NCI-H1092 treated with DMSO at 0.1 percent for 48 hours (cell line): ENCODE results near the gene SIDT2.
"Not testable (repeated sequence)": the region's sequence is repeated elsewhere in the genome, so short reads cannot be mapped to it uniquely, and the experiment has no call there.

Experiments
- DNase-seq: peaks from one replicate; lab custom pipeline; 2025; lab: John Stamatoyannopoulos, UW

Gene SIDT2

DNA sequence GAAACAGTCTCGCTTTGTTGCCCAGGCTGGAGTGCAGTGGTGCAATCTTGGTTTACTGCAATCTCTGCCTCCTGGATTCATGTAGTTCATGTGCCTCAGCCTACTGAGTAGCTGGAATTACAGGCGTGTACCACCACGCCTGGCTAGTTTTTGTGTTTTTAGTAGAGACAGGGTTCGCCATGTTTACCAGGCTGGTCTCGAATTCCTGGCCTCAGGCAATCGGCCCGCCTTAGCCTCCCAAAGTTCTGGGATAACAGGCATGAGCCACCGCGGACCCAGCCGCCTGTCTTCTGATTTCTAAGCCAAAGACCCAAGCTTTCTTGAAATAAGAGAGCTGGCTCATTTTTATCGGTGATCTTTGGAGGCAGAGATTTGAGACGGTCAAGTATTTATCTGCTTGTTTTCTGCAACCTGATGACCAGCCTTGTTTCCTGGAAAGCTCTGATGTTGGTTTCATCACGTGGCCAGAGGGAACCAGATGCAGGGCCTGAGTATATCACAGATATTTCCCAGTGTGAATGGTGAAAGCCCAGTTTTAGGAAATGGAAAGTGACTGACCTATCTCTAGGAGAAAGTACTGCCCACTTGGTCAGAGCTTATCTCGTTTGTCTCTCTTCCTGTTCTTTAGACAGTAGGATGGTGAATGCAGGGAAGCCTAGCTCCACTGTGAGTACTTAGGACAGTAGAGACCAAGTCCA is 5.7 kb upstream of the SIDT2 start:
- no peak for DNase-seq

- no peak for DNase-seq
These were observed 3.4 kb upstream of the SIDT2 start for GRCh38 chr11:117175104-117175503.

DNA sequence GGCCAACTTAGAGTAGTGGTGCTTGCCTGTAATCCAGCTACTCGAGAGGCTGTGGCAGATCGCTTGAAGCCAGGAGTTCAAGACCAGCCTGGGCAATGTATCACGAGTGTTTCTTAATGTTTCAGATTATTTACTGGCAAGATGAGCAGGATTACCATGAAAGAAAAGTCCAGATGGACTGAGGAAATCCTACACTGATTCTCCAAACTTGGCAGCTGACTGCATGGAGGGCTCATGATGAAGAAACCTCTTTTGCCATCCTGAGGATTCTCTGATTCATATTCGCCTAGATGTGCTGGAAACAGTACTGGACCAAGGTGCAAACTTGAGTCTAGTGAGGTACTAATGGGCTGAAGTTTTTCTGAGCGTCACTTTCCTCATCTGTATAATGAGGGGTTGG is 2.8 kb upstream of the SIDT2 start:
- DNase-seq: no peak

DNA sequence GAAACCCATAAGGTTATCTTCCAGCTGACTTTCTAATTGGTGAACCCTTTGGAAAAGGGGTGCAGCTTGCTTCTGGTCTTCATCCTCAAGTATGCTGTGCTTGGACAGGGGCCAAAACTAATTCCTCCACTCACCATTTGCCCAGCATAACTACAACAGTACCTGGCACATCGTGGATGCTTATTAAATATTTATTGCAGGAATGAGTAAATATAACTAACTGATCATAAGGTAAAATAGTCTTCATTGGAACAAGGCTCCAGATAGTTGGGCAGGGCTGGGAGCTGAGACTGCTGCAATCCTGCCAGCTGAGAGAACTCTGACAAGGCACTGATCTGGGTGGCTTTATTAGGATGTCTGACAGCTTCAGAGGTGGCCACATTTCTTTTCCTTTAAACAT is 2.4 kb upstream of the SIDT2 start:
- no peak for DNase-seq

- no peak for DNase-seq
These were observed 871 bp upstream of the SIDT2 start for GRCh38 chr11:117177534-117178209.

DNA sequence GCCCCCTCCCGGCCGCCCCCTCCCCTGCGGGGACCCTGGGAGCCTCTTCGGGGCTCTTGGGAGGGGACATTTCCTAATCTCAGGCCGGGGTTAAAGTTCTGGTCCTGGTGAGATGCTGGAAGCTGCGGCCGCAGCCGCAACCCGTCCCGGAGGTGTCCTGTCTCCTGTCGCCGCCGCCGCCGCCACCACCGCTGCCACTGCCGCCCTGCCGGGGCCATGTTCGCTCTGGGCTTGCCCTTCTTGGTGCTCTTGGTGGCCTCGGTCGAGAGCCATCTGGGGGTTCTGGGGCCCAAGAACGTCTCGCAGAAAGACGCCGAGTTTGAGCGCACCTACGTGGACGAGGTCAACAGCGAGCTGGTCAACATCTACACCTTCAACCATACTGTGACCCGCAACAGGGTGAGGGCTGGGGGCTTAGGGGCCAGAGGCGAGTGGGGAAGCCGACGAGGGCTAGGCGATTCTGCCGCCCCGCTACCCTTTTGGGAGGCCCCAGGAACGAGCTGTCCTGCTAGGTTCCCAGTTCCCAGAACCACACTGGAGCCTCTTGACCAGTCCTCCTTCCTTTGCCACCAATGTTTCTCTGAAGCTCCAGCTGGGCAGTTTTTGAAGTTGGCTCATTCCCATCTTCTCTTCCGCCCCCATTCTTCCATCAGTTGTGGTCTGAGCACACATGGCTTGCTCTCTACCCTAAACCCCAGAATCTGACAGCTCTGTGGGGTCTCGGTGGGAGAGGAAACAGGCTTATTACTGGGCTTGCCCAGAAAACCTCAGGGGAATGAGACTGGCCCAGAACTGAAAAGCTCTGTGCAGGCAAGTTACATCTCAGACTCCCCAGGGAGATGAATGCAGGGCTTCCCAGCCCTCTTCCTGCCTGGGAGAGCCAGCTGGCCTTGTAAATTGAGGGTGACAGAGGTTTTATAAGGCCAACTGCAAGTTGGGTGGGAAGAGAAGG is 781 bp downstream of the SIDT2 start:
- DNase-seq: peak; percentile 17

- no peak for DNase-seq
These were observed 1.5 kb downstream of the SIDT2 start for GRCh38 chr11:117180020-117180419.

- peak; percentile 67 for DNase-seq
These were observed 2.4 kb downstream of the SIDT2 start for GRCh38 chr11:117180661-117181585.

GRCh38 chr11:117181586-117182550 is 3.3 kb downstream of the SIDT2 start:
- no peak for DNase-seq

GRCh38 chr11:117182551-117182935 is 4.0 kb downstream of the SIDT2 start:
- DNase-seq: no peak

GRCh38 chr11:117183178-117183577 is 4.6 kb downstream of the SIDT2 start:
- DNase-seq: not testable (repeated sequence)

GRCh38 chr11:117183724-117184349 is 5.3 kb downstream of the SIDT2 start:
- DNase-seq: no peak

DNA sequence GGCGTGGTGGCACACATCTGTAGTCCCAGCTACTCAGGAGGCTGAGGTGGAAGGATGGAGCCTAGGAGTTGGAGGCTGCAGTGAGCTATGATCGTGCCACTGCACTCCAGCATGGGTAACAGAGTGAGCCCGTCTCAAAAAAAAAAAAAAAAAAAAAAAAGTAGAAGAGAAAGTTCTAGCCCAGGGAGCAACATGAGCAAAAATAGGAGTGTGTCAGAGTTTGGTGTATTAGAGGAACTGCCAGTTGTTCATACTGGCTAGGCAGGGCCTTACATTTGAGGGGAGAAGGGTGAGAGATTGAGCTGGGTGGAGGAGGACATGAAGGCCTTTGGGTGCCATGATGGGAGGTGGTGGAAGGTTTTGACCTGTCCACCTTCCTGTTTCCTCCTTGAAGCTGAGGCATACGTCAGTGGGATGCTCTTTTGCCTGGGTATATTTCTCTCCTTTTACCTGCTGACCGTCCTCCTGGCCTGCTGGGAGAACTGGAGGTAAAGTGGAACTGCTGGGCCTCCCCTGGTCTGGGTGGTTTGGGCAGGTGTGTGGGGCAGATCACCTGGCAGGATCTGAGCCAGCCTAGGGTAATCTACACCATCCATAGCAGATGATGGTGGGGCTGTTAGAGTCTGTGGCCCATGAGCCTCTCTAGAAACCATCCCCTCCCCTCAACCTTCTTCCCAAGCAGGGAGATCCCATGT is 7.3 kb downstream of the SIDT2 start:
- DNase-seq: no peak

DNA sequence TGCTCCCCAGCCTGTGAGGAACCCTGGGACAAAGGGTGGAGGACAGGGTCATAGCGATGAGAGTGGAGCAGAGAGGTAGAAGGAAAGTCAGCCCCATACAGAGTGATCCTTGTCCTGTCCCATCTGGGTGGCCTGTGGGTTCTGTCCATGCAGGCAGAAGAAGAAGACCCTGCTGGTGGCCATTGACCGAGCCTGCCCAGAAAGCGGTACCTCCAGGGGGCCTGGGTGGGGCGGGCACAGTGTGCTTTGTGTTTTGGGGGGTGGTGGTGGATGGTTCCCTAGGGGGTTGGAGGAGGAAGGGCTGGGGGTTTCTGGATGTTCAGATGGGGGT is 7.9 kb downstream of the SIDT2 start:
- DNase-seq: no peak

GRCh38 chr11:117187007-117187406 is 8.5 kb downstream of the SIDT2 start:
- DNase-seq: no peak

GRCh38 chr11:117187428-117187798 is 8.9 kb downstream of the SIDT2 start:
- no peak for DNase-seq

- no peak for DNase-seq
These were observed 9.4 kb downstream of the SIDT2 start for GRCh38 chr11:117187799-117188481.

GRCh38 chr11:117188620-117189081 is 10.1 kb downstream of the SIDT2 start:
- DNase-seq: no peak
